ENCODE measurements around the gene TAF4.

TAF4 gene

DNA sequence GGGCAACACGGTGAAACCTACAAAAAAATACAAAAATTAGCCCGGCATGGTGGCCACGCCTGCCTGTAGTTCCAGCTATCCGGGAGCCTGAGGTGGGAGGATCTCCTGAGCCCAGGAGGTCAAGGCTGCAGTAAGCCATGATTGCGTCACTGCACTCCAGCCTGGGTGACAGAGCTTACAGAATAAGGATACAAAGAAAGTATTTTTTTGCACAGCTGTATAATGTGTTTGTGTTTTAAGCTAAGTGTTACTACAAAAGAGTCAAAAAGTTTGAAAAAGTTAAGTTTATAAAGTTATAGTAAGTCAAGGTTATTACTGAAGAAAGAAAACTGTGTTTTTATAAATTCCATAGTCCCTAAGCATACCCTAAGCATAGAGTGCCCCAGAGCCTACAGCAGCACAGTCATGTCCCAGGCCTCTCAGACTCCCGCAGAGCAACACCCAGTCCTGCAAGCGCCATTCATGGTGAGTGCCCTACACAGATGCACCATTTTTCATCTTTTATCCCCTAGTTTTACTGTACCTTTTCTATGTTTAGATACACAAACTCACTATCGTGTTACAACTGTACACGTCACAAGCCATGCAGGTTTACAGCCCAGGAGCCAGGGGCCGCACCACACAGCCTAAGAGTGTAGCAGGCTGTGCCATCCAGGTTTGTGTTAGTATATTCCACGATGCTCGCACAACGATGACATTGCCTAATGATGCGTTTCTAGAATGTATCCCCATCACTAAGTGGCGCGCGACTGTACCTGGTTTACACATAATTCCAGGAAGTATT is 22.4 kb downstream of the TAF4 start:
- DNase-seq: no peak

DNA sequence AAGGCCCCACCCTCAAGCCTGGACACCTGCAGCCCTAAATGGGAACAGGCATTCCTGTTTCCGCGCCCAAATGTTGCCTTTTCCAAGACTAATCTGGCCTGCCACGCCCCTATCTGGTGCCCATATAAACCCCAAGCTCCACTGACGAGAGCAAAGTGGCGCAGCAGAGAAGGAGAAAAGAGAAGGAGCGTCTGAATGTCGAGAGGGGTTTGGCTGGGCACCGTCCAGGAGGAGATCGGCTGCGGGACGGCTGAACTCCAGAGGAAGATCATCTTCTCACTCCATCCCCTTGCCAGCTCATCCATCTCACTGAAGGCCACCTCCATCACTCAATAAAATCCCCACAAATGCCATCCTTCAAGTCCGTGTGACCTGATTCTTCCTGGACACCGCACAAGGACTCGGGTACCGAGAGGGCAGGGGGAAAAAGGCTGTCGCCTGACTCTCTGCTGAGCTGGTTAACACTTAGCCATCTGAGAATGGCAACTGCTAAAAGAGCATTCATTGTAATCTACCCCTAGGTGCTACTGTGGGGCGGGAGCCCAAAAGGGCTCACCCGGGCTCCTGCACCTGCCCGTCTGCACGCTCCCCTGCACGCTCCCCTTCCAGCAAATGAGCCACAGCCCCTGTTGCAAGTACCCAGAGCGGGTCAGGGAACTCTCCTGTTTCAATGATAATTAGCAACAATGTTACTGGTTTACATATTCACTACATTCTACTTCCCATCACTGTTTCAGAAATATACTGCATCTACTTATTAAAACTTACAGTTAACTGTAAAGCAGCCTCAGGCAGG is 23.5 kb downstream of the TAF4 start:
- no peak for DNase-seq

DNA sequence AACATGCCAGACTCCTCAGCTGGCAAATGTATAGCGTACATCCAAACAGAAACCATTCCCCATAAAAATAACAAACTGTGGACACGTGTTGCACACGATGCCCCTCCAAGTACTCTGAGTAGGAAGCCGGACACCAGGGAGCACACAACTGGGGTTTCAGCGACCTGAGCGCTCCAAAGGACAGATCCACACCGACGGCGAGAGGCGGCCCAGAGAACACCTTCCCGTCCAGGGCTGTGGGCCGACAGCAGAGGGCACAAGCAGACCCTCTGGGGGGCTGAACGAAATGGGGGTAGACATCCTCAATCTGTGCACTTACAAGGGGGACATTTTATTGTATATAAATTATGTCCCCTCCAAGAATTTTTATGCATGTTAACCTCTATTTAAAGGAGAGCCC is 24.7 kb downstream of the TAF4 start:
- no peak for DNase-seq

DNA sequence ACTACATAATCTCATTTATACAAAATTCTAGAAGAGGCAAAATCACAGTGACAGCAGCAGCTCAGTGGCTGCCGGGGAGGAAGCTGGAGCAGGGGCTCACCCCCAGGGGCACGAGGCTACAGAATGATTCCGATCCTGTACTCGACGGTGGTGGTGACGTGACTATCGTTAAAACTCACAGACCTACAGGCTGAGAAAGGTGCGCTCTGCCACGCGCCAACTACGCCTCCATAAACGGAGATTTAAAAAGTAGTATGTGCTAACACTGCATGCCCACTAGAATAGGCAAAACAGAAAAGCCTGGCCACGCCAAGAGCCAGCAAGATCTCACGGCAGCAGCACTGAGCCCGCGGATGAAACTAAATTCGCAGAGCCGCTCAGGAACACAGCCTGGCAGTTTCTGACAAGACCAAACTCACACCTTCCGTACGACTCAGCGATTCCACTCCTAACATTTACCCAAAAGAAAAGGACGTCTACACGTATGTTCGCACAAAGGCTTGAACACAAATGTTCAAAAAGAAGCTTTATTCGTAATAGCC is 25.2 kb downstream of the TAF4 start:
- no peak for DNase-seq

DNA sequence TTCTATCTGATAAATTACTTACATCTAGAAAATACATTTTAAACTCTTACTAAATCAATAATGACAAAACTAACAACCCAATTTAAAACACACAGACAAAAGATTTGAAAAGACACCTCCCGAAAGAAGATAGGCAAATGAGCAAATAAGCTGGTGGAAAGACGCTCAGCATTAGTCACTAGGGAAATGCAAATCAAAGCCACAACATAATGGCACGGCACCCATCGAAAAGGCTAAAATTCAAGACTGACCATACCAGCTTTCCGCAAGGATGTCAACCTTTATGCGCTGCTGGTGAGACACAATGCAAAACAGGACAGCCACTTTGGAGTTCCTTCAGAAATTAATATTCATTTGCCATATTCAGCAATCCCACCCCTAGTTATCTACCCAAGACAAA is 25.9 kb downstream of the TAF4 start:
- no peak for DNase-seq

DNA sequence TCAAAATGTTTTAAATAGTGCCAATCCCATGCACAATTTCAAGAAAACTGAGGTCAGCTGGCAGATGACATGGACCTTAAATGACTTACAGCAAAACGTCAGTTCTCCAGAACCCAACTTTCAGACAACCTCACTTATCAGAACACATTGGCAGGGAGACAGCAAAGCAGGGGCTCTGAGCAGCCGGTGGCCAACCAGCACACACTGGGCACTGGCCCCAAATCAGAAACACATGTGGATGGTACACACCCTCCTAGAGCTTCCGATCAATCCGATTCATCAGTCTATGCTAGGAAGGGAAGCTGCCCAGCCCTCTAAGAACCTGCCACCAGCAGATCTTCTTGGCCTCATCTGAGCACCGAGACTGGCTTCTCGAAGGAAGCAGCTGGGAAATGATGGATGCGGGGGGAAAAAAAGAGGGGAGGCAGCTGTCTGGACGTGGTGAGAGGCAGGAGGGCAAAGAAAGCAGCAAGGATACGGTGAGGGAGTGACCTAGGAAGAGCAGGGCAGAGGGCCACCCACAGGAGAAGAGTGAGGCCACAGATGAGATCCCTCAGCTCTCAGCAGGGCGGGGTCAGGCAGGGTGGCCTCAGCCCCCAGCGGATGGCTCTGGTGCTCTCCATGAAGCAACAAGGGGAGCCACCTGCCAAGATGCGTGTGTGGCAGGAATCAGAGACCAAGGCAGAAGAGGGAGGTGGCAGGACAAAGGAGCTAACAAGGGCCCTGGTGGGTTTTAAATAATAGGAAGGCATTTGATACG is 32.9 kb downstream of the TAF4 start:
- DNase-seq: no peak

DNA sequence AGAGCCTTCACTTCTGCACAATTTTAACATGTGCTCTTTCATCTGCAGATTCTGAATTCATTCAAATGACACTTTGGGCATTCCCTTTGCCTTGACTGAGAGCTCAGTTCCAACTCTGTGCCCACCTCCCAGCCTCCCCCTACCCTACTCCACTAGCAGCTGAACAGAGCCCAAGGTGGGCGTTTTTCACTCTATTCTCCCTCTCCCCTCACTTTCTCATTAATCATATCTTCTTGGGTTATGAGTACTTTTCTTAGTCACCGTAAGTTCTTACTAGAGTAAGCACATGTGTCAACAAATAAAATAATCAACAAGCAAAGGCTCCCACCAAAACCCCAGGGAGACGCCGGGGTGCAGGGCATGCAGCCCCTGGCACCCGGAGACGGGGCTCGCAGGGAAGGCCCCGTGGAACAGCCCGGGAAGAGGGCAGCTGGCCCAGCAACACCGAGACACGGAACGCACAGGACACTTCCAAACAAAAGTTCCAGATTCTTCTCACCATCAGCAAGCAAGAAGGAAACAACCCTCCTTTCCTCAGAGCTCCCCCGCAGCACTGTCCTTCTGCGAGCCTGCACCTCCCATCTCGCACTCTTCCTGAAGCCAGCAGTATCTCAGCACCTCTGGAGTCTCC is 34.1 kb downstream of the TAF4 start:
- DNase-seq: no peak

DNA sequence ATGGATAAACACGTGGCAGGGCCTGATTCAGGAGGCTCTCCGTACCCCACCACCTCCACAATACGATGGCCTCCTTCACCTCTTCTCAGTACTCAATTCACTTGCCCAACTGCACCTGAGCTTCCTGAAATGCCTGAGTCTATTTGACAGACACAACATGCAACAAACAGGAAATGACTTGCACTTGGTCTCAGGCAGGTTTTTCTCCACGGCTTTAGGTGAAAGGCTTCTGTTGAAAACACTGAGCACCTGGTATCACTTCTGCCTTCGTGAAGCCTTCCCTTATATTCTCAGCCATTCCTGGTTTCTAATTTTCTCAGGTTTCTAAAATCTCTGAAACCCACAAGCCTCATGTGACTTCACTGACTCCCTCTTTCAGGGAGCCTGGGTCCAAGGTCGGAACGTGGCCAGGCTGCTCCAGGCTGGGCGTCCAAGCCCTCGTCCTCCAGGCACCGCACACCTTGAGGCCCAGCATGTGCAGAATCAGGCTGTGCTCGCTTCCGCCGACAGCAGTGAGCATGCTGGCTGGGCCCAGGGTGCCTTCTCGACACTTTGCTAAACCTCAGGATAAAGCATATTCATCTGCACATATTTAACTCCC is 34.7 kb downstream of the TAF4 start:
- DNase-seq: no peak

DNA sequence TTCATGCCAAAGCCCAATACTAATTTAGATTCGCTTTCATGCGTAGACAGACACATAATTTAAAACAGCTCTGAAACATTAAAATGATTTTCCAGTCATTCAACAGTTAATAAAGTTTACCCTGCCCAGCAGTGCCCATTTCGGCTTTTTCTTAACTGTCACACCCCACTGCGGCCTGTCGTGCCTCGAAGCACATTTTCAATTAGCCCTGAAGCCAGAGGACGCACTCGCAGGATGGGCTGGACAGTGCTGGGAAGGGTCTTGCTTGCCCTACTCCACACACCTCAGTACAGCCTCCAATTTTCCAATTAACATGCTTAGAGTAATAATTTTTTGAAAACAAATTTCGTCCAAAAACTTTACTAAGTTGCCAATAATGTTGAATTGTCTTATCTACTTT is 35.3 kb downstream of the TAF4 start:
- no peak for DNase-seq

DNA sequence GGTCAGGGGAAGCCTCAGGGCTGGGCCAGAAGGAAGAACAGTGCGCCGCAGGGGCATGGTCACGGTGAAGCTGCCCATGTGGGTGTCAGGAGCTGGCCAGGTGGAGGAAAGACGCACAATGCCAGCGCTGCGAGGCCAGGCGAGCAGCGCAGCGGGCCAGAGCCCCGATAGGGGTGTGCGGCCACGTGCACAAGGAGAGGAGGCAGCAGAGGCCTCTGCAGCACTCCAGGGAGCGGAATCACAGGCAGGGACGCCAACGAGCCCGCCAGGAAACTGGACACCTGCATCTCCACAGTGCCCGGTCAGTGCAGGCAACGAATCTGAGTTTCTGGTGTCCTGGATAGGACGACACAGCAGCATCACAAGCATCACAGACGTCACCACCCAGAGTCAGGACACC is 35.7 kb downstream of the TAF4 start:
- no peak for DNase-seq

DNA sequence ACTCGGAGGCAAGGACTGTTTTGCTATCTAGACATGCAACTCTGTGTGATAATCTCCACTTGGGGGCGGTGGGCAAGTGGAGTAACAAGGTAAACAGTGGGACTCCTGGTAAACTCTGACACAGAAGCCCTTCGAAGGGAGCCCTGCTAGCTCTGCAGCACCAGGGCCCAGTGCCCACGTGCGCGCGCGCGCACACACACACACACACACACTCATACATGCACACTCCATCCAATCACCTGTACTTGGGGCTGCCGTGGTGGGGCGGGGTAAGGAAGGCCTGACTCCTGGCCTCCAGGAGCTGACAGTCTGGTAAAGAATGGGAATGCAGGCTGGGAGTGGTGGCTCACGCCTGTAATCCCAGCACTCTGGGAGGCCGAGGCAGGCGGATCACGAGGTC is 36.4 kb downstream of the TAF4 start:
- no peak for DNase-seq

DNA sequence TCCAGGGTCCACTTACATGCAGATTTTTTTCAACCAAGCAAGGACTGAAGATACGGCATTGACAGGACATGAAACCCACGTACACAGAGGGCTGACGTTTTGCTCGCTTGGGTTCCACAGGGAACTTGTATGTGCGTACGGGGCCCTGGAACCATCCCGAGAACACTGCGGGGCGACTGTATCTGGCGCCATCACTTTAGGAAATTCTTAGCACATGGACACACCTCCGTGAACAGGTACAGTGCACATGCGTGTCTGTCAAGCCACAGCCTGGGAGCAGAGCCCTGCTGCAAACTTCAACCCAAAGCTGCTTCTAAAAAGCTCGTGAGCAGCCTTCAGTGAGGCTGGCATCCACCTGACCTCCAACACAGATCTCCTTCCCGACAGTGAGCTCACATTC is 37.3 kb downstream of the TAF4 start:
- DNase-seq: no peak

DNA sequence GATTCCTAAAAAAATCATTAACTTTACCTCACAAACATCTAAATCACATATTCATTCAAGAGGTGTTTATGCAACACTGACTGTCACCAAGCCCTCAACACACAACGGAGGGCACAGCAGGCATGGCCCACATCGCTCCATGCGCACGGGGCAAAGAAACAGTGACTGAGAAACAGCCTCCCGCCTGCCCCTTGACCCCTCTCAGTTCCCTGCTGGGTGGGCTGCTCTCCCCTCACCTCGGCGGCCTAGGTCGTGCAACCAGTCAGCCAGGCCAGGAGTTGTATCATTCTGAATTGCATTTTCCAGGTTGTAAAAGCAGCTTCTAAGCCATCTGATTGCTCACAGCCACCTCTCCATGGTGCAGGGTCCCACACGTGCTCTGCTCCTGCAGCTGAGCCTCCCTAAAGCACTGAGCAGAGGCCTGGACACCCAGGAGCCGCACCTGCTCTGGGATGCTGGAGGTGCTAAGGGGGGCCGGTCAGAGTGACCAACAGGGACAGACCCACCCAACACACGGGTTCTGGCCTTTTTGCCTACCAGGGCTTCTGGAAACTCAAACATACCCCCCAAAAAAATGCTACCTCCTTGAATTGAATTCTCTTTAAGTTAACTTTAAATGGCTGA is 37.9 kb downstream of the TAF4 start:
- no peak for DNase-seq

DNA sequence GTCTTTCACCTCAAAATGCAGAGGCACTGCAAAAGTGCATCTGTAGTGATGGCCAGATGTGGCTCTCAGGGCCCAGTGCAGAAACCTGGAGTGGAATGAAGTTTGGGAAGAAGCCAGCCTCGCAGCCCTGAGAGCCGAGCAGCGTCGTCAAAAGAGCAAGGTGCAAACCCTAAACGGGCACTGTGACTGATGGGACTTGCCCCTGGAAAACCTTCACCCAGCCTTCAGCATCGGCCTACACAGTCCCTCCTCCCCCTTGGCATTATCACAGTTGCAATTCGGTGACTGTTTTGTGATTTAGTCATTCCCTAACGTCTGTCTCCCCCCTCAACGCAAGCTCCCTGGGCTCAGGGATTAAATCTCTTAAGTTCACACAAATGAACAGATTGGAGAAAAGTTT is 38.6 kb downstream of the TAF4 start:
- DNase-seq: no peak

DNA sequence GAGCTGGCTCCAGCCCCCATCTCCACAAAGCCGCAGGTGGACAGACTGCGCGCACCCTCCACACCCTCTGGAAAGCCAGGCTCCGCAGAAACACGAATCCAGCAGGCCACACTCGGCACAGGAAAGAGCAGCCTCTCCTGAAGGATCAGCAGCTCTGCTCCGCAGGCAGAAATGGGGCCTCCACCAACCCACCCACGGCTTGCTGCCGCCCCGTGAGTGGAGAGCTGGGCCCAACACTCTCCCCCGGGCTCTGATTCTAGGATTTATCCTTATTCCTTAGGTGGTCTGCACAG is 39.2 kb downstream of the TAF4 start:
- DNase-seq: no peak

DNA sequence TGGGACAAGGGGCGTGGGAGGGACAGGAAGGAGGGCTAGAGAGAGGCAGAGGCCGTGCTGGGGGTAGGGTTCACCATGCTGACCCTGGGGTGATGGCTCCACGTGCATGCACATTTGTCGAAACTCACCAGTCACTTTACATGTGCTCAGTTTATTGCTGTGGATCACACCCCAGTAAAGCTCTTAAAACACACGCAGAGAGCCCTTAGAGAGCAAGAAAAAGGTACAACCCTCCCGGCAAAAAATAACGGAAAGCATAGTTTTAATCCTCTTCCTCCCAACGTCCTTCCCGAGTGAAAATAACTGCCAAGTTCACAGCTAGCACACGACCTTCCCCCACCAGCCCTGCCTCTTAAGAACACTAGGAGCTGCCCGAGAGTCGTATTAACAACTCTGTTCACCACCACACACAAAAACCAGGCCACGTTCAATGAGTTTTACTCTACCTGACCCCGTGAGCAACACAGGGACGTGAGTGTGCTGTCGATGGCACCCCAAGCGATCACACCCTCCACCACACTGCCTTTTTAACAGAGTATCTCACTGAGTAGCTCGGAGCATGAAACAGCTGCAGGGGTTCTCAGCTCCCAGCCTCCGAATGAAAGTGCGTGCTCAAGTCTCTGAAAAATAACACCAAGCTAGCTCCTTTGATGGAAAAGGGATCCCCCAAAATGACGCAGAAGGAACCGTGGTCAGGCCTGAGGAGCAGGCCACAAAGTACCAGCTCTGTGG is 39.7 kb downstream of the TAF4 start:
- peak; percentile 20 for DNase-seq

DNA sequence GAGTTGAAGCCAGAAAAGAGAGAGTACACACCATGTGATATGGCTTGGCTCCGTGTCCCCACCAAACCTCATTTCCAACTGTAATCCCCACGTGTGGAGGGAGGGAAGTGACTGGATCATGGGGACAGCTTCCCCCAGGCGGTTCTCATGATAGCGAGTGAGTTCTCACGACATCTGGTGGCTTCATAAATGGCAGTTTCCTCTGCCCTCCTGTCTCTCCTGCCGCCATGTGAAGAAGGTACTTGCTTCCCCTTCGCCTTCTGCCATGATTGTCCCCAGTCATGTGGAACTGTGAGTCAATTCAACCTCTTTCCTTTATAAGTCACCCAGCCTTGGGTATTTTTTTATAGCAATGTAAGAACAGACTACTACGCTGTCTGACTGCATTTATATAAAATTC is 40.3 kb downstream of the TAF4 start:
- DNase-seq: peak; percentile 68

DNA sequence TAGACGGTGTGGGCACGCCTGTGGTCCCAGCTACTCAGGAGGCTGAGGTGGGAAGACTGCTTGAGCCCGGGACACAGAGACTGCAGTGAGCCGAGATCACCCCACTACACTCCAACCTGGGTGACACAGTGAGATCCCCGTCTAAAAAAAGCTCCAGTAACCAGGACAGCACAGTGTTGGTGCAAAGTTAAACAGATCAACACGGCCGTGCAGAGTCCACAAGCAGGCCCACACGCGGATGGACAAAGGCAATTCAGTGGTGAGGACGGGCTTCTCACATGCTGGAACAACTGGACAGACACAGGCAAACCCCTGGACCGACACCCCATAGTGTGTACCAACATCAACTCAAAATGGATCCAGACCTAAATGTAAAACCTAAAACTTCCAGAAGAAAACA is 41.7 kb downstream of the TAF4 start:
- no peak for DNase-seq

DNA sequence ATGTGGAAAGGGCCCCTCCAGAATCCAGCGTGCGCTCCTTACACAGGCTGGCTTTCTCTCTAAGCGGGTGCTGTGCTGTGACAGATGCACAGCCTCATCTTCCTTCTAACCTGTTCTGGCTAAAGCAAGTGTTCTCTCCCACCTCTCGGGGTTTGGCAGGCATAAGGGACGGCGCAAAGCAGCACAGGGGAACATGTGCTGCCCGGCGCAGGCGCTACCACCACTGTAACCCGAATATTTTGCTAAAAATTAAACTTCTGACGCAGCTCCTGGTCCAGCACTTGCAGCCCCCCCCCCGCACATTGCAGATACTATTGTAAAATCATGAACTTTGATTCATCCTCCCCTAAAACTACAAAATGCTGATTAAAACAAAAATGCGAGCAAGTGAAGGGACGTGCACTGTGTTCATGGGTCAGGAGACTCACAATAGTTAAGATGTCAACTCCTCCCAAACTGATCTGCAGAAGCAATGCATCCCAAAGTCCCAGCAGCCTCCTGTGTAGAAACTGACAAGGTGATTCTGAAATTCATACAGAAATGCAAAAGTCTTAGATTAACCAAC is 43.0 kb downstream of the TAF4 start:
- DNase-seq: no peak

DNA sequence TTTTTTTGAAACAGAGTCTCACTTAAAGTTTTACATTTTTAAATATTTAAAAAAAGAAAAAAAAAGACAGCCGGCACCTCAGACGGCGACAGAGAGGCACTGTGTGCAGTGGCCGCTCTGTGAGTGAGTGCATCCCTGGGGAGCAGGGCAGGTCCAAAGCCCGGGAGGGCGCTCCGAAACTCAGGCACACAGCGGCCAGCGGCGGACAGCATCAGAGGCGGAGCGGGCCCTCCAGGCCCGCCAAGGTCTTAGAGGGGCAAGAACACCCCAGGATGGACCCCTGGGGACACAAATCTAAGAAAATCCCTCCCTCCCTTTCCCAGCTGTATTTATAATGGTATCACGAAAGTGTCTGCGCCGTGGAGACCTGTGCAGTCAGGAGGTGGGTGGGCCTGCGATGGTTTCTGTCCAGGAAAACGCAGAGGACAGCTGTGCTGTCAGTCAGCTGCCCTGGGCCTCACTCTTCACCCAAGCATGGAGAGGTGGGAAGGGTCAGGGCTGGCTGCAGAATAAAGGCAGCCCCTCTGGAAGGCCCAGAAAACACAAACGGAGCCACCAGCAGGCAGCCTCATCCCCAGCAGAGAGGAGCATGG is 43.8 kb downstream of the TAF4 start:
- no peak for DNase-seq

Measured in NCI-H82 (cell line).